ENCODE data around the gene MKLN1. TPM values are rescaled to one million over a fixed set of nuclear protein-coding genes. Genes with fewer than 3 reads are reported as not detected.

MKLN1 gene
- total and polyA plus RNA-seq, 2 of the 4 experiments (the other 2 are of a cell fraction): 17.5 to 52.0 TPM

- no peak overlapping the region for H2BK20ac ChIP-seq (ENCODE audit: low read depth, low read length)
- H2AFZ ChIP-seq (replicated peaks; ENCODE audit: low read length, poor library complexity): no peak overlapping the region
- H4K20me1 ChIP-seq (ENCODE audit: insufficient read depth, low read length): no peaks in the 10 kb centered on the region
- ATAC-seq (ENCODE audit: low read depth) (no peak), DNase-seq (no peak)
- H3K14ac ChIP-seq (replicated peaks; ENCODE audit: low read depth, low read length): no peak overlapping the region
- intact Hi-C loops (cut with micrococcal nuclease) (no loop called here), in situ Hi-C loops (cut with MboI; ENCODE audit: low sequenced_read_pairs) (no loop called here), dilution Hi-C loops (cut with HindIII; ENCODE audit: low sequenced_read_pairs, unreplicated experiment) (no loop called here)
- H3K9me3 ChIP-seq (ENCODE audit: control insufficient read depth, insufficient read depth, low read length): no peaks in the 10 kb centered on the region
- no peak overlapping the region for H3K23ac ChIP-seq (ENCODE audit: low read depth, low read length)
- no peaks in the 10 kb centered on the region for H3K9me1 ChIP-seq (ENCODE audit: insufficient read depth, low read length)
- no peak overlapping the region for H2BK120ac ChIP-seq (ENCODE audit: low read depth, low read length)
- WGBS, 2 experiments (ENCODE audit: extremely low coverage in 2 of 2, insufficient read length in 1 of 2): no CpG with 5 or more reads among the region's 2 CpGs
- H3K9ac ChIP-seq (ENCODE audit: low read depth, low read length): no peak overlapping the region
- H4K5ac ChIP-seq (ENCODE audit: low read depth, low read length): no peak overlapping the region
- peaks cover 0 to 11% of the 10 kb centered on the region in 2 experiments; a peak in 1 of 4 replicates for H3K79me1 ChIP-seq (ENCODE audit: low read depth in 1 of 2, low read length in 2 of 2)
- H3K4me1 ChIP-seq (ENCODE audit: control insufficient read depth, insufficient read depth, low read length): no peaks in the 10 kb centered on the region
- no peak overlapping the region for H2AK9ac ChIP-seq (replicated peaks; ENCODE audit: low read depth, low read length, poor library complexity)
- TF ChIP-seq POLR2A (IDR thresholded peaks at IDR 0.05; ENCODE audit: low read depth, low read length) (no peak), NFE2L2 (IDR thresholded peaks at IDR 0.05; ENCODE audit: low read depth, low read length) (no peak), MAFK (IDR thresholded peaks at IDR 0.05; ENCODE audit: low read depth, low read length) (no peak), CHD1 (IDR thresholded peaks at IDR 0.05; ENCODE audit: low read depth, low read length) (no peak), RAD21 (IDR thresholded peaks at IDR 0.05; ENCODE audit: low read length) (no peak), FOS (IDR thresholded peaks at IDR 0.05; ENCODE audit: low read depth, low read length) (no peak), RFX5 (IDR thresholded peaks at IDR 0.05; ENCODE audit: low read depth, low read length) (no peak), ELK1 (IDR thresholded peaks at IDR 0.05; ENCODE audit: borderline replicate concordance, low read depth, low read length) (no peak), BHLHE40 (IDR thresholded peaks at IDR 0.05; ENCODE audit: low read depth, low read length) (no peak), RCOR1 (IDR thresholded peaks at IDR 0.05; ENCODE audit: insufficient replicate concordance, low read length) (no peak), MAZ (IDR thresholded peaks at IDR 0.05; ENCODE audit: borderline replicate concordance, low read depth, low read length) (no peak), USF2 (IDR thresholded peaks at IDR 0.05; ENCODE audit: low read depth, low read length) (no peak), CEBPB (IDR thresholded peaks at IDR 0.05; ENCODE audit: low read depth, low read length) (no peak), CTCF (conservative IDR thresholded peaks at IDR 0.05; ENCODE audit: low read depth, low read length) (no peak), MXI1 (IDR thresholded peaks at IDR 0.05; ENCODE audit: borderline replicate concordance, low read depth, low read length) (no peak)
- H3K36me3 ChIP-seq (ENCODE audit: control insufficient read depth, insufficient read depth, low read length): no peaks in the 10 kb centered on the region
- no peak overlapping the region for H3K4ac ChIP-seq (ENCODE audit: low read depth, low read length)
- POLR2A ChIA-PET (ENCODE audit: unreplicated experiment): no interaction called here
- H4K91ac ChIP-seq (ENCODE audit: insufficient read depth, low read depth, low read length): no peak overlapping the region
- no peak overlapping the region for H3K18ac ChIP-seq (ENCODE audit: low read depth, low read length)
- no peak overlapping the region for H3K4me2 ChIP-seq (ENCODE audit: low read depth, low read length)
- H2BK15ac ChIP-seq (ENCODE audit: low read depth, low read length): no peak overlapping the region
- no TSS peak for BruUV-seq (replicated peaks)
- H2BK5ac ChIP-seq (ENCODE audit: low read depth, low read length, poor library complexity, severe bottlenecking): no peak overlapping the region
- H4K8ac ChIP-seq (ENCODE audit: low read depth in 2 of 2, low read length in 2 of 2): no peak overlapping the region
- no peak overlapping the region for H3K27ac ChIP-seq (ENCODE audit: insufficient read depth, low read length)
- H3K56ac ChIP-seq (ENCODE audit: extremely low read depth, insufficient read depth, low read length): no peak overlapping the region
- no peaks in the 10 kb centered on the region for H3K27me3 ChIP-seq (ENCODE audit: control insufficient read depth, insufficient read depth, low read length)
- no peak overlapping the region for H3K4me3 ChIP-seq (ENCODE audit: insufficient read depth, low read depth, low read length)
- CTCF ChIA-PET: interaction anchor here (0.7 kb wide), 1 partner anchor 37 kb away, joined by 4 read pairs; no protein-coding TSS in a partner anchor
- no peak overlapping the region for H2AK5ac ChIP-seq (ENCODE audit: low read depth, low read length)
These were observed 196.4 kb downstream of the MKLN1 start for GRCh38 chr7:131524115-131524514.
